22Rv1 (cell line): ENCODE measurements around the gene ZNF574.

Experiments used
- ZFX ChIP-seq: fragments of 450-650 bp; IDR thresholded peaks from 2 replicates; pipeline ENCODE4 v1.6.1; 2017; ENCODE audit warnings: antibody characterized with exemption, borderline replicate concordance
- TF ChIP-seq, protein P1 (sequence below): fragments of 450-650 bp; IDR thresholded peaks from 2 replicates; pipeline ENCODE4 v1.5.1; 2017; ENCODE audit warnings: mild to moderate bottlenecking

DNA sequence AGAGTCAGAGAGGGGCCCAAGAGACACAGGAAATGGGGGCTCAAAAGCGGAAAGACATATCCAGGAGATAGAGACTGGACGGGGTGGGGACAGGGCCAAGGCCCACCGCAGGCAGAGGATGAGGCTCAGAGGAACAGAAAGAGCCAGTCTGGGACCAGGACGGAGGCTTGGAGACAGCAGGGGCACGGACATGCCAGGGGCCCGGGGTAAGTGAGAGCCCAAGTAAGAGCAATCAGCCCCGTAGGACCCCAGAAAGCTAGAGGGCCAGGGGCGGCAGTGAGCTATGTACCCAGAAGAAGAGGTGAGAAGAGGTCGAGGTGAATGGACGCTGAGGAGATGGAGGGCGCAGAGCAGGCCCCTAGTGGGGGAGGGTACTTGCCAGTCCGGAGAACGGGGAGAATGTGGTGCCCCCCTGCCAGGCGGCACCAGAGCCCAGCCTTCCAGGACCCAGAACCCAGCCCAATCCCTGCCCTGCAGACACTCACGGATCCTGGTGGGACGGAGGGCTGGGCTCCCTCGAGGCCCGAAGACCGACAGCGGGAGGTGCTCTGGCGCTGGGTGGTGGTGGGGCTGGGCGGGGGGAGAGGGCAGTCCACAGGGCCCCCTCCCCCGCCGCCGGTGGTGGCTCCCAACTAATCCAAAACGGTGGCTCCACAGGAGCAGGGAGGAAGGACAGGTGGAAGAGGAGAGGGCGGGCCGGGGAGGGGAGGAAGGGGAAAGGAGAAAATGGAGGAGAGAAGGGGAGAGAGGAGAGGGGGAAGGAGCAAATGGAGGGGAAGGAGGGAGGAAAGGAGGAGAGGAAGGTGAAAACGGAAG, 7.0 kb upstream of the ZNF574 start:
- TF ChIP-seq, protein P1, sequence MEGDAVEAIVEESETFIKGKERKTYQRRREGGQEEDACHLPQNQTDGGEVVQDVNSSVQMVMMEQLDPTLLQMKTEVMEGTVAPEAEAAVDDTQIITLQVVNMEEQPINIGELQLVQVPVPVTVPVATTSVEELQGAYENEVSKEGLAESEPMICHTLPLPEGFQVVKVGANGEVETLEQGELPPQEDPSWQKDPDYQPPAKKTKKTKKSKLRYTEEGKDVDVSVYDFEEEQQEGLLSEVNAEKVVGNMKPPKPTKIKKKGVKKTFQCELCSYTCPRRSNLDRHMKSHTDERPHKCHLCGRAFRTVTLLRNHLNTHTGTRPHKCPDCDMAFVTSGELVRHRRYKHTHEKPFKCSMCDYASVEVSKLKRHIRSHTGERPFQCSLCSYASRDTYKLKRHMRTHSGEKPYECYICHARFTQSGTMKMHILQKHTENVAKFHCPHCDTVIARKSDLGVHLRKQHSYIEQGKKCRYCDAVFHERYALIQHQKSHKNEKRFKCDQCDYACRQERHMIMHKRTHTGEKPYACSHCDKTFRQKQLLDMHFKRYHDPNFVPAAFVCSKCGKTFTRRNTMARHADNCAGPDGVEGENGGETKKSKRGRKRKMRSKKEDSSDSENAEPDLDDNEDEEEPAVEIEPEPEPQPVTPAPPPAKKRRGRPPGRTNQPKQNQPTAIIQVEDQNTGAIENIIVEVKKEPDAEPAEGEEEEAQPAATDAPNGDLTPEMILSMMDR: no peak
- TF ChIP-seq ZFX: no peak
